Endothelial cell of umbilical vein (primary cell): ENCODE data around the gene HAX1.
"Not testable (repeated sequence)": the region's sequence is repeated elsewhere in the genome, so short reads cannot be mapped to it uniquely, and the experiment has no call there.

Experiments
- GATA2 ChIP-seq: IDR thresholded peaks from 2 replicates; pipeline ENCODE4 v1.7.0; 2011; ENCODE audit warnings: low read depth, mild to moderate bottlenecking, moderate library complexity, mixed read lengths, low read length; ENCODE audit not compliant: insufficient read length, insufficient read depth
- POLR2A ChIP-seq: IDR thresholded peaks from 2 replicates; pipeline ENCODE4 v1.6.1; 2012; ENCODE audit warnings: low read depth, mild to moderate bottlenecking, control low read depth, low read length
- TF ChIP-seq, protein P1 (sequence below), 2 donors: IDR thresholded peaks; 1 replicate in 1 of 2; 2 replicates in 1 of 2; pipeline ENCODE4 v1.5.1; 2011; ENCODE audit warnings: low read length in 2 of 2, mild to moderate bottlenecking in 2 of 2, moderate library complexity in 2 of 2, control low read depth in 1 of 2, inconsistent platforms in 1 of 2, low read depth in 1 of 2; ENCODE audit not compliant: insufficient read depth in 1 of 2; ENCODE audit errors: extremely low read depth in 1 of 2

DNA sequence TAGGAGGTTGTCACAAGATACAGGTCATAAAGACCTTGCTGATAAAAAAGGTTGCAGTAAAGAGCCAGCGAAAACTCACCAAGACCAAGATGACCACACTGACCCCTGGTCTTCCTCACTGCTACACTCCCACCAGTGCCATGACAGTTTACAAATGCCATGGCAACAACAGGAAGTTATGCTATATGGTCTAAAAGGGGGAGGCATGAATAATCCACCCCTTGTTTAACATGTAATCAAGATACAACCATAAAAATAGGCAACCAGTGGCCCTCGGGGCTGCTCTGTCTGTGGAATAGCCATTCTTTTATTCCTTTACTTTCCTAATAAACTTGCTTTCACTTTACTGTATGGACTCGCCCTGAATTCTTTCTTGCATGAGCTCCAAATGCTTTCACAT lies 41.8 kb downstream of the HAX1 start:
- TF ChIP-seq, protein P1, sequence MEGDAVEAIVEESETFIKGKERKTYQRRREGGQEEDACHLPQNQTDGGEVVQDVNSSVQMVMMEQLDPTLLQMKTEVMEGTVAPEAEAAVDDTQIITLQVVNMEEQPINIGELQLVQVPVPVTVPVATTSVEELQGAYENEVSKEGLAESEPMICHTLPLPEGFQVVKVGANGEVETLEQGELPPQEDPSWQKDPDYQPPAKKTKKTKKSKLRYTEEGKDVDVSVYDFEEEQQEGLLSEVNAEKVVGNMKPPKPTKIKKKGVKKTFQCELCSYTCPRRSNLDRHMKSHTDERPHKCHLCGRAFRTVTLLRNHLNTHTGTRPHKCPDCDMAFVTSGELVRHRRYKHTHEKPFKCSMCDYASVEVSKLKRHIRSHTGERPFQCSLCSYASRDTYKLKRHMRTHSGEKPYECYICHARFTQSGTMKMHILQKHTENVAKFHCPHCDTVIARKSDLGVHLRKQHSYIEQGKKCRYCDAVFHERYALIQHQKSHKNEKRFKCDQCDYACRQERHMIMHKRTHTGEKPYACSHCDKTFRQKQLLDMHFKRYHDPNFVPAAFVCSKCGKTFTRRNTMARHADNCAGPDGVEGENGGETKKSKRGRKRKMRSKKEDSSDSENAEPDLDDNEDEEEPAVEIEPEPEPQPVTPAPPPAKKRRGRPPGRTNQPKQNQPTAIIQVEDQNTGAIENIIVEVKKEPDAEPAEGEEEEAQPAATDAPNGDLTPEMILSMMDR (IDR thresholded peaks at IDR 0.05; ENCODE audit: extremely low read depth in 1 of 2, insufficient read depth in 1 of 2, low read depth in 1 of 2, low read length in 2 of 2): not testable (repeated sequence)
- not testable (repeated sequence) for TF ChIP-seq GATA2, POLR2A
